WTC11 (cell line): ENCODE measurements around the gene EHMT1. TPM values are rescaled to one million over a fixed set of nuclear protein-coding genes. Genes with fewer than 3 reads are reported as not detected.
"Not testable (repeated sequence)": the region's sequence is repeated elsewhere in the genome, so short reads cannot be mapped to it uniquely, and the experiment has no call there.

Experiments used
- ATAC-seq: fragments of 200-7000 bp; cut with Tn5 transposase; 2 replicates; pipeline ENCODE4 v1.10.0; 2021; ENCODE audit warnings: mild to moderate bottlenecking, moderate library complexity
- CTCF ChIA-PET: fragments of 300-600 bp; sonication (Branson Sonifier 250); formaldehyde crosslinking; loops from one replicate; lab custom pipeline; 2021; ENCODE audit warnings: antibody characterized with exemption; lab: Charles Lee
- POLR2A ChIA-PET: fragments of 350-600 bp; sonication (Branson Sonifier 250); formaldehyde crosslinking; loops from one replicate; lab custom pipeline; 2021; ENCODE audit warnings: antibody characterized with exemption; lab: Charles Lee
- DNase-seq: peaks from one replicate; pipeline ENCODE4 v3.0.0; 2021; ENCODE audit warnings: low spot score
- H3K27ac Mint-ChIP-seq: 2 replicates; pipeline ENCODE4 v1.8.0; 2021; ENCODE audit warnings: mixed read lengths
- H3K27me3 Mint-ChIP-seq: 2 replicates; pipeline ENCODE4 v1.8.0; 2021; ENCODE audit warnings: low read depth, mild to moderate bottlenecking, moderate library complexity, mixed read lengths
- H3K36me3 Mint-ChIP-seq: 2 replicates; pipeline ENCODE4 v1.8.0; 2021; ENCODE audit warnings: mixed read lengths
- H3K4me1 Mint-ChIP-seq: 2 replicates; pipeline ENCODE4 v1.8.0; 2022; ENCODE audit warnings: mixed read lengths
- H3K4me3 Mint-ChIP-seq: 2 replicates; pipeline ENCODE4 v1.8.0; 2021; ENCODE audit warnings: mild to moderate bottlenecking, moderate library complexity, mixed read lengths
- H3K9me3 Mint-ChIP-seq: 2 replicates; pipeline ENCODE4 v1.8.0; 2021; ENCODE audit warnings: mixed read lengths
- EMX1 ChIP-seq: fragments of 250-450 bp; sonication (Bioruptor Pico); IDR thresholded peaks from 2 replicates; pipeline ENCODE4 v1.8.0; 2021; ENCODE audit warnings: mild to moderate bottlenecking
- FOXJ3 ChIP-seq: sonication (generic); formaldehyde crosslinking; IDR thresholded peaks from 2 replicates; pipeline ENCODE4 v1.9.0; 2021; ENCODE audit warnings: missing genetic modification reagents, mild to moderate bottlenecking, borderline replicate concordance
- FOXP4 ChIP-seq: sonication (generic); formaldehyde crosslinking; IDR thresholded peaks from 2 replicates; pipeline ENCODE4 v1.8.0; 2022; ENCODE audit warnings: mild to moderate bottlenecking, missing genetic modification reagents
- GABPB1 ChIP-seq: sonication (generic); formaldehyde crosslinking; IDR thresholded peaks from 2 replicates; pipeline ENCODE4 v1.8.1; 2023; ENCODE audit warnings: mild to moderate bottlenecking, missing genetic modification reagents
- IRF1 ChIP-seq: sonication (generic); formaldehyde crosslinking; IDR thresholded peaks from 2 replicates; pipeline ENCODE4 v1.8.0; 2023; ENCODE audit warnings: missing genetic modification reagents
- JAZF1 ChIP-seq: fragments of 250-450 bp; sonication (Bioruptor Pico); IDR thresholded peaks from 2 replicates; pipeline ENCODE4 v1.9.0; 2021; ENCODE audit warnings: moderate library complexity, mild to moderate bottlenecking, inconsistent platforms
- JUN ChIP-seq: sonication (generic); formaldehyde crosslinking; IDR thresholded peaks from 2 replicates; pipeline ENCODE4 v1.8.0; 2023; ENCODE audit warnings: mild to moderate bottlenecking, missing genetic modification reagents
- KAT7 ChIP-seq: sonication (generic); formaldehyde crosslinking; IDR thresholded peaks from 2 replicates; pipeline ENCODE4 v1.8.1; 2023; ENCODE audit warnings: missing genetic modification reagents, mild to moderate bottlenecking, borderline replicate concordance
- NR2C2 ChIP-seq: sonication (generic); formaldehyde crosslinking; IDR thresholded peaks from 2 replicates; pipeline ENCODE4 v1.8.0; 2022; ENCODE audit warnings: mild to moderate bottlenecking, missing genetic modification reagents
- NR3C1 ChIP-seq: sonication (generic); formaldehyde crosslinking; conservative IDR thresholded peaks from 2 replicates; pipeline ENCODE4 v1.8.1; 2023; ENCODE audit warnings: low read depth, mild to moderate bottlenecking, missing genetic modification reagents
- PRRX2 ChIP-seq: fragments of 250-450 bp; sonication (Bioruptor Pico); IDR thresholded peaks from 2 replicates; pipeline ENCODE4 v1.8.0; 2021; ENCODE audit warnings: mild to moderate bottlenecking
- SOX15 ChIP-seq: fragments of 250-450 bp; sonication (Bioruptor Pico); IDR thresholded peaks from 2 replicates; pipeline ENCODE4 v1.9.0; 2021; ENCODE audit warnings: mild to moderate bottlenecking
- STAT6 ChIP-seq: sonication (generic); formaldehyde crosslinking; conservative IDR thresholded peaks from 2 replicates; pipeline ENCODE4 v1.8.1; 2023; ENCODE audit warnings: mild to moderate bottlenecking, low read depth, missing genetic modification reagents, moderate library complexity
- USF1 ChIP-seq: sonication (generic); formaldehyde crosslinking; IDR thresholded peaks from 2 replicates; pipeline ENCODE4 v1.8.0; 2022; ENCODE audit warnings: mild to moderate bottlenecking, missing genetic modification reagents
- ZNF121 ChIP-seq: sonication (generic); formaldehyde crosslinking; IDR thresholded peaks from 2 replicates; pipeline ENCODE4 v1.8.0; 2023; ENCODE audit warnings: missing genetic modification reagents
- ZNF219 ChIP-seq: sonication (generic); formaldehyde crosslinking; IDR thresholded peaks from 2 replicates; pipeline ENCODE4 v1.8.0; 2023; ENCODE audit warnings: missing genetic modification reagents, mild to moderate bottlenecking, borderline replicate concordance
- ZNF425 ChIP-seq: fragments of 250-450 bp; sonication (Bioruptor Pico); conservative IDR thresholded peaks from 2 replicates; pipeline ENCODE4 v1.9.0; 2021; ENCODE audit warnings: mild to moderate bottlenecking
- ZNF671 ChIP-seq: fragments of 250-450 bp; sonication (Bioruptor Pico); IDR thresholded peaks from 2 replicates; pipeline ENCODE4 v1.8.0; 2021; ENCODE audit warnings: mild to moderate bottlenecking
- total RNA-seq: library from RNA; stranded (reverse); gene quantifications from 3 replicates; pipeline ENCODE4 v1.2.3, GENCODE V29; 2021

Gene EHMT1
- total RNA-seq, 1 experiment from 2014 or later, result 170 TPM

- CTCF ChIA-PET, result no interaction called here
- no peak for DNase-seq
- no peaks in the 10 kb centered on the region for H3K27me3 Mint-ChIP-seq
- TF ChIP-seq KAT7 (CRISPR knock-in tag) (no peak), PRRX2 (CRISPR knock-in tag) (no peak), FOXP4 (no peak), NR2C2 (no peak), STAT6 (no peak)
- peaks cover 55% of the 10 kb centered on the region for H3K36me3 Mint-ChIP-seq
- H3K4me3 Mint-ChIP-seq, result no peak overlapping the region
- H3K4me1 Mint-ChIP-seq, result peaks cover 19% of the 10 kb centered on the region
- H3K9me3 Mint-ChIP-seq, result peaks cover 11% of the 10 kb centered on the region
- ATAC-seq, result no peak
- no peak overlapping the region for H3K27ac Mint-ChIP-seq
- POLR2A ChIA-PET, result no interaction called here
These were observed 115.4 kb downstream of the EHMT1 start for GRCh38 chr9:137734181-137734580.

GRCh38 chr9:137738182-137738696 is 119.4 kb downstream of the EHMT1 start:
- H3K4me1 Mint-ChIP-seq, ATAC-seq, CTCF ChIA-PET, DNase-seq, H3K27me3 Mint-ChIP-seq, H3K4me3 Mint-ChIP-seq, POLR2A ChIA-PET: not testable (repeated sequence)
- Mint-ChIP-seq H3K9me3 (peaks cover 11% of the 10 kb centered on the region), H3K27ac (peak overlapping the region; percentile 12), H3K36me3 (peaks cover 41% of the 10 kb centered on the region)

GRCh38 chr9:137738703-137739102 is 119.9 kb downstream of the EHMT1 start:
- TF ChIP-seq ZNF425 (CRISPR knock-in tag), result no peak
- no peak for TF ChIP-seq IRF1 (CRISPR knock-in tag)
- TF ChIP-seq USF1 (CRISPR knock-in tag), result no peak
- TF ChIP-seq SOX15 (CRISPR knock-in tag), result no peak
- no peak for TF ChIP-seq EMX1 (CRISPR knock-in tag)
- TF ChIP-seq JAZF1 (CRISPR knock-in tag), result no peak
- no peak for TF ChIP-seq NR3C1
- no peak for TF ChIP-seq ZNF121 (CRISPR knock-in tag)
- no peak for TF ChIP-seq FOXJ3 (CRISPR knock-in tag)
- TF ChIP-seq ZNF671 (CRISPR knock-in tag), result no peak
- no peak for TF ChIP-seq GABPB1 (CRISPR knock-in tag)
- no peak for TF ChIP-seq ZNF219 (CRISPR knock-in tag)
- TF ChIP-seq JUN, result no peak
- Mint-ChIP-seq H3K4me1 (peaks cover 6% of the 10 kb centered on the region), H3K27me3 (no peaks in the 10 kb centered on the region), H3K9me3 (peaks cover 9% of the 10 kb centered on the region), H3K27ac (peak overlapping the region; percentile 12; the same call in 1 of the 2 replicates), H3K36me3 (peaks cover 37% of the 10 kb centered on the region), H3K4me3 (no peak overlapping the region)
- ATAC-seq (no peak), DNase-seq (no peak)
- ChIA-PET POLR2A (no interaction called here), CTCF (interaction anchor here (1.1 kb wide), 1 partner anchor 44 kb away, joined by 3 read pairs; no protein-coding TSS in a partner anchor)
